H1 (cell line): Measurements from ENCODE around the gene ARSI. TPM values are rescaled to one million over a fixed set of nuclear protein-coding genes. Genes with fewer than 3 reads are reported as not detected.

ENCODE experiments used
- ATF3 ChIP-seq: IDR thresholded peaks from 2 replicates; pipeline ENCODE4 v1.6.1; 2011; ENCODE audit warnings: low read depth, mild to moderate bottlenecking, low read length; ENCODE audit not compliant: insufficient read depth
- CTCF ChIP-seq, 3 experiments: IDR thresholded peaks; 1 replicate in 2 of 3; 2 replicates in 1 of 3; pipeline versions ENCODE4 v1.5.1 to v1.6.1; 2011; ENCODE audit warnings: low read length in 3 of 3, mild to moderate bottlenecking in 3 of 3, inconsistent platforms in 2 of 3, low read depth in 1 of 3, moderate library complexity in 1 of 3; ENCODE audit not compliant: insufficient read depth in 1 of 3; ENCODE audit errors: control extremely low read depth in 1 of 3
- EGR1 ChIP-seq: IDR thresholded peaks from 2 replicates; pipeline ENCODE4 v1.6.1; 2011; ENCODE audit warnings: low read depth, low read length, borderline replicate concordance
- GTF2F1 ChIP-seq: IDR thresholded peaks from 2 replicates; pipeline ENCODE4 v1.6.1; 2012; ENCODE audit warnings: low read depth, low read length, improper control_type of control experiment, borderline replicate concordance
- RXRA ChIP-seq: IDR thresholded peaks from 2 replicates; pipeline ENCODE4 v1.6.1; 2011; ENCODE audit warnings: low read depth, mild to moderate bottlenecking, low read length, moderate library complexity; ENCODE audit not compliant: insufficient read depth
- polyA plus RNA-seq, 7 experiments: library from polyadenylated mRNA; depleted of rRNA in 3 of 7; stranded (reverse) in 5 of 7; unstranded in 2 of 7; fragments of >200 nt in 5 of 7; fragments of 200-250 nt in 2 of 7; gene quantifications; 1 replicate in 5 of 7; 2 replicates in 1 of 7; 4 replicates in 1 of 7; pipeline versions ENCODE4 v1.2.1 to v1.2.3, GENCODE V29; 2011 to 2013; ENCODE audit warnings: missing spikeins in 2 of 7, mixed read lengths in 2 of 7
- total RNA-seq: library from RNA; stranded (reverse); fragmentation: NEBNext Ultra II Directional; extraction: Animal tissue kit (Norgen Biotek cat#: 25700); gene quantifications from 2 replicates; pipeline ENCODE4 v1.2.1, GENCODE V29; 2021

The ARSI gene
- total and polyA plus RNA-seq, 2 of the 8 experiments (the other 6 are each of a cell fraction or from before 2014, with no cell fraction given) = 4.5 to 6.7 TPM

DNA sequence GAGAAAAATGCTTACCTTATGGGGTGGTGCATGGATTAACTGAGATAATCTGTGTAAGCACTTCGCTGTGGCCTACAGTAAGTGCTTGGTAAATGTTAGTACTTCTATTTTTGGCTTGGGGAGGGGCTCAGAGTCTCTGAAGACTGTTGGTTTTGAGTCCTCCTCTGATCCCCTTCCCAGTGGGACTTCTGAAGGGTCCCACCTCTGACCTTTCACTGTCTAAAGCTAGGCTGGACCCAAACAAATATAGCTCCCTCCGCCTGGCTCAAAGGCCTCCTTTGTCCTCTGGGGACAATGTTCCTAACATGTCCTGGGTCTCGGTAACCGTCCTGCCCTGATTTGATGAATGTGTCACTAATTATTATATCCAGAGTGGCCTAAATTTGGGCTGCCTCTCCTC lies 47.9 kb downstream of the ARSI start (continued):
- TF ChIP-seq EGR1 = no peak
- no peak for TF ChIP-seq ATF3
- TF ChIP-seq GTF2F1 = no peak
- TF ChIP-seq RXRA = no peak
- TF ChIP-seq CTCF (IDR thresholded peaks at IDR 0.05; ENCODE audit: control extremely low read depth in 1 of 3, insufficient read depth in 1 of 3, low read depth in 1 of 3, low read length in 3 of 3) = no peak
- TF ChIP-seq, all 59 proteins: peak for 0
